Cardiac muscle cell (in vitro differentiated cells and primary cell): Measurements from ENCODE around the gene CSRNP3. TPM values are rescaled to one million over a fixed set of nuclear protein-coding genes. Genes with fewer than 3 reads are reported as not detected.

Experiments
- DNase-seq, 2 donors: peaks; one replicate each; pipeline versions ENCODE4 v3.0.0 to v3.0.0-alpha.2; 2010 to 2017; ENCODE audit warnings: low read depth in 1 of 2, low spot score in 1 of 2
- H3K27ac ChIP-seq: fragments of 200-600 bp; sonication (generic); 2 replicates; pipeline ENCODE4 v1.5.1; 2016
- H3K27me3 ChIP-seq: fragments of 200-600 bp; sonication (generic); 2 replicates; pipeline ENCODE4 v1.6.0; 2016; ENCODE audit warnings: control low read depth
- H3K36me3 ChIP-seq: fragments of 200-600 bp; sonication (generic); 2 replicates; pipeline ENCODE4 v1.5.1; 2016; ENCODE audit warnings: control low read depth
- H3K4me1 ChIP-seq: fragments of 200-600 bp; sonication (generic); 2 replicates; pipeline ENCODE4 v1.8.1; 2017; ENCODE audit warnings: low read depth, mild to moderate bottlenecking, mixed run types
- H3K4me3 ChIP-seq: fragments of 200-600 bp; sonication (generic); 2 replicates; pipeline ENCODE4 v1.5.1; 2016; ENCODE audit warnings: mild to moderate bottlenecking
- H3K9me3 ChIP-seq: fragments of 200-600 bp; sonication (generic); 2 replicates; pipeline ENCODE4 v1.5.1; 2017; ENCODE audit warnings: low read depth, mild to moderate bottlenecking, control low read depth
- polyA plus RNA-seq: library from polyadenylated mRNA; unstranded; fragments of >200 nt; fragmentation: Nextera tagmentation; extraction: Ambion mirVana; gene quantifications from 2 replicates; pipeline ENCODE4 v1.2.1, GENCODE V29; 2016
- total RNA-seq: library from RNA; depleted of rRNA; stranded (reverse); fragments of >200 nt; gene quantifications from 2 replicates; pipeline ENCODE4 v1.2.3, GENCODE V29; 2016
- TF ChIP-seq, protein P1 (sequence below): IDR thresholded peaks from 2 replicates; pipeline ENCODE4 v1.5.1; 2012; ENCODE audit warnings: low read depth, mild to moderate bottlenecking, low read length

The CSRNP3 gene
- total and polyA plus RNA-seq, 2 experiments from 2014 or later: 11.5 to 13.8 TPM

DNA sequence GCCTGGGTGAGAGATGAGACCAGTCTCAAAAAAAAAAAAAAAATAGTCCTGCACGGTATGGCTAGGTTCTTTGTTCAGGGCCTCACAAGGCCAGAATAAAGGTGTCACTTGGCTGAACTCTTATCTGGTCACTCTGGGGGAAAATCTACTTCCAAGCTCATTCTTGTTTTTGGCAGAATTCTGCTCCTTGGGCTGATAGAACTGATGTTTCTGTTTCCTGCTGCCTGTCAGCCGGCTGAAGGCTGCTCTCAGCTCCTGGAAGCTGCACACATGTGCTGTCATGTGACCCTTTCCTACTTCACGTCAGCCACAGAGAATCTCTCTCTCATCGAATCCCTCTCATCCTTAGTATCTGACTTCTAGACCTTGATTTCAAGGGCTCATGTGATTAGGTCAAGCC is 10.4 kb downstream of the CSRNP3 start:
- Histone ChIP-seq H3K27me3 (no peaks in the 10 kb centered on the region), H3K36me3 (no peaks in the 10 kb centered on the region)
- TF ChIP-seq, protein P1, sequence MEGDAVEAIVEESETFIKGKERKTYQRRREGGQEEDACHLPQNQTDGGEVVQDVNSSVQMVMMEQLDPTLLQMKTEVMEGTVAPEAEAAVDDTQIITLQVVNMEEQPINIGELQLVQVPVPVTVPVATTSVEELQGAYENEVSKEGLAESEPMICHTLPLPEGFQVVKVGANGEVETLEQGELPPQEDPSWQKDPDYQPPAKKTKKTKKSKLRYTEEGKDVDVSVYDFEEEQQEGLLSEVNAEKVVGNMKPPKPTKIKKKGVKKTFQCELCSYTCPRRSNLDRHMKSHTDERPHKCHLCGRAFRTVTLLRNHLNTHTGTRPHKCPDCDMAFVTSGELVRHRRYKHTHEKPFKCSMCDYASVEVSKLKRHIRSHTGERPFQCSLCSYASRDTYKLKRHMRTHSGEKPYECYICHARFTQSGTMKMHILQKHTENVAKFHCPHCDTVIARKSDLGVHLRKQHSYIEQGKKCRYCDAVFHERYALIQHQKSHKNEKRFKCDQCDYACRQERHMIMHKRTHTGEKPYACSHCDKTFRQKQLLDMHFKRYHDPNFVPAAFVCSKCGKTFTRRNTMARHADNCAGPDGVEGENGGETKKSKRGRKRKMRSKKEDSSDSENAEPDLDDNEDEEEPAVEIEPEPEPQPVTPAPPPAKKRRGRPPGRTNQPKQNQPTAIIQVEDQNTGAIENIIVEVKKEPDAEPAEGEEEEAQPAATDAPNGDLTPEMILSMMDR: no peak

DNA sequence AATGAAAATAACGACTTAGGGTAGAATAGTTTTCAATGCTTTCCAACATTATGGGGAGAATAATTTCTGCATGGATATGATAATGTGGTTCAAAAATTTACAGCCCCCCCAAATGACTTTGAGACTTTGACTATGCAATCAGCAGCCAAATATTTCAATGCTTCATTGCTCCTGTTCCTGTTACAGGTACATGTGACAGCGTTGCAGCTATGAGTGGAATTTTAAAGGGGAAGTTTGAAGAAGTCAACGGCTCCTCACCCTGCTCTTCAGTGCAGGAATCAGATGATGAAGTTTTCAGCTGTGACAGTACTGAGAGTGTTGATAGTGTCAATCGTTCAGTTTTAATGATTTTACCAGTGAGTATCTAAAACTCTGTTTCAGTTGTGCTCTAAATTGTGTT is 25.1 kb downstream of the CSRNP3 start:
- H3K4me1 ChIP-seq: no peaks in the 10 kb centered on the region
- H3K27me3 ChIP-seq: no peaks in the 10 kb centered on the region

More for the DNA sequence above, 10.4 kb downstream of the CSRNP3 start:
- Histone ChIP-seq H3K4me3 (no peak overlapping the region), H3K4me1 (no peaks in the 10 kb centered on the region), H3K27ac (no peak overlapping the region), H3K9me3 (no peaks in the 10 kb centered on the region)
- peak in 1 of 2 donors; percentile 6 for DNase-seq

DNA sequence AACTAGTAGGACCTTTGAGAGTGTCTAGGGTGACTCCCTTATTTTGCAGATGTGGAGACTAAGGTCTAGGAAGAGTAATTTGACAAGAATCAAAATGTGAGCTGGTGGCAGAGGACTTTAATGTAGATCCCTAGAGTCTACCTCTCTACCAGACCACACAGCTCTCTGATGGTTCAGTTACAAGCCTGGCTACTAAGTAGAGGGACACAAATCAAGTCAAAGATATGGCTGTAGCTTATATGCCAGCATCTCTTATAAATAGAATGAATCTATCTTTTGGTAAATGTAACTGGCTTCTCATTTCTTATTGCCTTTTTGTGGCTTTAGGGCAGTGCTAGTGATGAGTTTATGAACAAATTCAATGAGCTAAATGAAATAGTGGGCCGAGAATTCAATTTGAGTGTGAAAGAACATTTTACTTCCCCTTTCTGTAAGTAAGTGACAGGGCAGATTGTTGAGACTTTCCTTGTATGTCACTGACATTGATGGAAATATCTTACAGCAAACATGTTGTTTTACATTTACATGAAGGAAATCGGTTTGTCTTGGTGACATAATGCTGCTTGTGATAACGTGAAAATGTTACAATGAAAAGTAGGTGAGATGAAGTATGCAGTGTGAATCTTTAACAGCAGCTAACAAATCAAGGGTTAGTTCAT is 28.3 kb downstream of the CSRNP3 start:
- H3K9me3 ChIP-seq: no peaks in the 10 kb centered on the region
- H3K4me1 ChIP-seq: no peaks in the 10 kb centered on the region
- TF ChIP-seq, protein P1: no peak
- no peak overlapping the region for H3K4me3 ChIP-seq
- H3K27ac ChIP-seq: no peak overlapping the region
- no peaks in the 10 kb centered on the region for H3K36me3 ChIP-seq
- DNase-seq: no peak
- no peaks in the 10 kb centered on the region for H3K27me3 ChIP-seq

More for the DNA sequence above, 25.1 kb downstream of the CSRNP3 start:
- Histone ChIP-seq H3K9me3 (no peaks in the 10 kb centered on the region), H3K36me3 (no peaks in the 10 kb centered on the region), H3K4me3 (no peak overlapping the region), H3K27ac (no peak overlapping the region)
- no peak for DNase-seq
- TF ChIP-seq, protein P1: no peak

DNA sequence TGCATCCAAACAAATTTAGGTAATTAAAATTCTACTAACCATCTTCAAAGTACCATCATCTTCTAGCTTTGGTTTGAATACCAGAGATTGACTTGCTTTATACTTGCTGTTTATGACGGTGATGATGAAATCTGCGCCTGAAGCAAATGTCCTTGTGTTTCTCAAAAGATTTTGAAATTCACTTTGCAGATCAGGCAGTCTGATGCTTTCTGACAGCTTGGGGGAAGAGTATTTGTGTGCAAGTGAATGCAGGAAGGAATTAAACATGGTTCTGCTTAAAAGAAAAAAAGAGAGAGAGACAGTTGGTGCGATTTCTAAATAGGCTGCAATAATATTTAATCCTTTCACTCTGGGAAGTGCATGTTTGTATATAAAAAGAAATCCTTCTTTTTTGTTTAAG is 29.6 kb downstream of the CSRNP3 start:
- H3K9me3 ChIP-seq: no peaks in the 10 kb centered on the region
- H3K27me3 ChIP-seq: no peaks in the 10 kb centered on the region
- H3K4me3 ChIP-seq: no peak overlapping the region
- no peaks in the 10 kb centered on the region for H3K36me3 ChIP-seq
- DNase-seq: no peak
- no peak overlapping the region for H3K27ac ChIP-seq
- H3K4me1 ChIP-seq: no peaks in the 10 kb centered on the region
- TF ChIP-seq, protein P1: no peak

DNA sequence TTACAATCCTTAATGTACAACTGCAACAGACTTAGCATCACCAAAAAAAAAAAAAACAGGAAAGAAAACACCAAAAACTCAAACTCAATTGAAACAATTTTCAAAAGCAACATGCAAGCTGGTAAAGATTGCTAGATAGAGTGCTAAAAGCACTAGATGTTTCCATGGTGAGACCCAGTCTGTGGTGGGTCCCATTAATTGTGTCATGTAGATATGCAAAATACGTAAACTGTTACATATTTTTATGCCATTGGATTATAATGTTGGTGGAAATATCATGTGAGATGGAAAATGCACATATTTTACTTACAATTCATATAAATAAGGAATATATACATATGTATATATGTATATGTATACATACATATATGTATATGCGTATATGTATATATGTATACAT is 30.5 kb downstream of the CSRNP3 start:
- TF ChIP-seq, protein P1: no peak
- Histone ChIP-seq H3K27me3 (no peaks in the 10 kb centered on the region), H3K9me3 (no peaks in the 10 kb centered on the region), H3K4me1 (no peaks in the 10 kb centered on the region), H3K36me3 (no peaks in the 10 kb centered on the region), H3K4me3 (no peak overlapping the region), H3K27ac (no peak overlapping the region)
- no peak for DNase-seq
